Measurements from ENCODE around the gene RIN3.

GRCh38 chr14:92625213-92625612 lies 111.6 kb downstream of the RIN3 start:
- no peak for TF ChIP-seq CTCF (IDR thresholded peaks at IDR 0.05 in 8 of 11, conservative IDR thresholded peaks at IDR 0.05 in 3 of 11)
- TF ChIP-seq POLR2A (IDR thresholded peaks at IDR 0.05): no peak
- no peak for TF ChIP-seq POLR2AphosphoS5 (IDR thresholded peaks at IDR 0.05)

Data from spleen (tissue), 7 donors.